Measurements from ENCODE around the gene ZNF326.
A peak's percentile ranks its signal among the peaks of the same experiment; 100 is the strongest.

Gene ZNF326

GRCh38 chr1:89994805-89995597, at the start of gene ZNF326:
Gene ZNF326, plus strand, starts transcription at chr1:89995110. Its CDS starts 148 bp downstream, at chr1:89995258.
- peak; percentile 97 for DNase-seq

- DNase-seq: peak; percentile 31
These were observed 48.9 kb upstream of the ZNF326 start for GRCh38 chr1:89945852-89946476.

DNA sequence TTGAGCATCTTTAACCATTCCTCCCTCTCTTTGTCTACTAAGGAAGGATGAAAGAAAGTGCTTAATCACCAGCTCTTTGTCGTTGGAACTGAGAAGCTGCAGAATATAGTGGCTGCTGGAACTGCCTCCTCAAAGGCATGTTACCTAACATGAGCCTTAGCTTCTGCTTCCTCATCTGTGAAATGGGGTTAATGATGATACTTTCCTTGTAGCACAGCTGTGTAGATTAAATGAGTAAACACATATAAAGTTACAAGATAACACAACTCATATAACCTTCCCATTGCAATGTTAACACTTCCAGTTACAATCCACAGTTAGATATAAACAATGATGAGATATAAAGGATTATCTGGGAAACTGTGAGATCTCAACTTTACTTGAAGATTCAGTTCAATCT, 48.4 kb upstream of the ZNF326 start:
- no peak for DNase-seq

DNA sequence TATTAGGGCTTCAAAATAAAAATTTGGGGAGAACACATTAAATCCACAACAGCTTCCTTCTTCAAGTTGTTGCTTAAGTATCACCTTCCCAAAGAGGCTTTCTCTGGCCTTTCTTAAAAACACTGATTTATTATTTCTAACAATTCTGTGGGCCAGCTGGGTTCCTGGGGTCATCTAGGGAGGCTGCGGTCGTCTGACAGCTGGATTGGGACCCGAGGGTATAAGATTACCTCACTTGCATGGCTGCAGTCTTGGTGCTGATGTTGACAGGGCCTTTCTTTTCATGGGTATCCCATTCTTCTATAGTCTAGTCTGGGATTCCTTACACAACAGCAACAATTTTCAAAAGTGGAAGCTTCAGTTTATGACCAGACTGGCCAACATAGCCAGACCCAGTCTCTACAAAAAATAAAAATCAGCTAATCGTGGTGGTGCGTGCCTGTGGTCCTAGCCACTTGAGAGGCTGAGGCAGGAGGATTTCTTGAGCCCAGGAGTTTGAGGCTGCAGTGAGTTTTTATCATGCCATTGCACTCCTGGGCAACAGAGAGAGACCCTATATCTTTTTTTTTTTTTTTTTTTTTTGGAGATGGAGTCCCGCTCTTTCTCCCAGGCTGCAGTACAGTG, 46.1 kb upstream of the ZNF326 start:
- DNase-seq: no peak

- DNase-seq: no peak
These were observed 44.8 kb upstream of the ZNF326 start for GRCh38 chr1:89949991-89950624.

GRCh38 chr1:89950703-89951102, 44.2 kb upstream of the ZNF326 start:
- no peak for DNase-seq

DNA sequence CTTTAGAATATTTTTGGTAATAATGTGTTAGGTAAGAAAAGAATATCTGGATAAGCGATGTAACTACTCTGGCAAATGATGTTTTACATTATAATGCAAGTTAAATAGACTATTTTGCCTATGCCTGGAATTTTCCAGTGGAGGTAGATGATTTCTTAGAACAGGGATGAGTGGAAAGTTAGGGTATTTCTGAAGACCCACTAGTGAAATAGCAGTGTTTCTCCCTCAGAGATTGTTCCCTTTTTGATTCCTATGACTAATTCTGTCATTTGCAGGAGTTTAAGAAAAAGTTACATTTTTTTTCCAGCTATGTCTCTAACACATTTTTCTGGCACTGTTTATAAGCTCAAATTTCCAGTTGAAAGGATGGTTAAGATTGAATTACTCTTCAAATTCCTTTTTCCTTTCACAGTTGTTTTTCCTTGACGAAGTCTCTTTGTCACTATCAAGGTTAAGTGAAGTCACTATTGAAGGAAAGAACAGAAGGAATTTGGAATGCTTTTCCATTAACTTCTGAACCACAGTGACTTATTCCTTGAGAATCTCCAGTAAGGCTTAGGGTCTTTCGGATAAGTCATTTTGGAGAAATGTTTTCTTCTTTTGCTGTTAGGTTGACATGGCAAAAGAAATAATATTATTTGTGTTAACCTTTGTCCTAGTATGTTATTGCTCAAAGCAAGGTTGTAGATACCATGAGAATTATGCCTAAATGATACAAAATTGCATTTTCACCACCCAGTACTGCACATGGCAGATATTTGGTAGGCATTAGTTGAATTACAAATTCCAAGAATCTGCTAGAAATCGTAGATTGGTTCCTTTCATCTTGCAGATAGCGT, 42.9 kb upstream of the ZNF326 start:
- no peak for DNase-seq

DNA sequence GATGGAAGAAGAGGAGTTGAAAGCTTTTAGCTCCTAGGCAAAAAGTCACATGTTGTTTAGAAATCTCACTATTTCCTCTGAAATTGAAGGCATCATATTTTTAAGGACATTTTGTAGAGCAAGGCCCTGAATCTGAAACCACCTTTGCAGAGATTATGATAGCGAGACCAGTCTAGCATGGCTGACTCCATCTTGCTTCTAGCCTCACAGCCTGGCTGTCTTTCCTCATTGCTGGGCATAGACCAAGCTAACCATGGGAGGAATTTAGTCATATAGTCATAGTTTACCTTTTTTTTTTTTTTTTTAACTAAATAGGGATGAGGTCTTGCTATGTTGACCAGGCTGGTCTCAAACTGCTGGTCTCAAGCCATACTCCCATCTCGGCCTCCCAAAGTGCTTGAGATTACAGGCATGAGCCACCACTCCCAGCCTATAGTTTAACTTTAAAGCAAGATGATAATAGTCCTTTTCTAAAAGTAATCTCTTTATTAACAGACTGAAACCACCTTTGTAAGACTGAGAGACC, 42.2 kb upstream of the ZNF326 start:
- no peak for DNase-seq

DNA sequence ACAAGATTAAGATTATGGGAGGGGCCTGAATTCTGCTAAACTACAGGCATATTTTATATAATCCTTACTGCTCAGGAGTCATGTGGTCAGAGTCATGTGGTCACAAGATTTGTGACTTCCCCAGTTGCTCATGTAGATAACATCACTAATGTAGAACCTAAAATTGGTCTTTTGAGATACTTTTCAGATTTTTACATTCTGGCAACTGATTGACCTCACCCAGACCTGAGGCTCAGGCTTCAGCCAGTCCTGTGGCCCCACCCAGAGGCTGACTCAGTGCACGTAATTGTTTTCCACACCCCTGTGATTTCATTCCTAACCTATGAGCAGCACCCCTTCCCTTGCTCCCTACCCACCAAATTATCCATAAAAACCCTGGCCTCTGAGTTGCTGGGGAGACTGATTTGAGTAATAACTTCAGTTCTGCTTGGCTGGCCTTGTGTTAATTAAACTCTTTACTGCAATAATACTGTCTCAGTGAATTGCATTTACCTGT, 41.7 kb upstream of the ZNF326 start:
- DNase-seq: peak; percentile 42

- no peak for DNase-seq
These were observed 41.0 kb upstream of the ZNF326 start for GRCh38 chr1:89953929-89954328.

- DNase-seq: no peak
These were observed 40.5 kb upstream of the ZNF326 start for GRCh38 chr1:89954401-89954800.

- DNase-seq: no peak
These were observed 39.4 kb upstream of the ZNF326 start for GRCh38 chr1:89955311-89956205.

DNA sequence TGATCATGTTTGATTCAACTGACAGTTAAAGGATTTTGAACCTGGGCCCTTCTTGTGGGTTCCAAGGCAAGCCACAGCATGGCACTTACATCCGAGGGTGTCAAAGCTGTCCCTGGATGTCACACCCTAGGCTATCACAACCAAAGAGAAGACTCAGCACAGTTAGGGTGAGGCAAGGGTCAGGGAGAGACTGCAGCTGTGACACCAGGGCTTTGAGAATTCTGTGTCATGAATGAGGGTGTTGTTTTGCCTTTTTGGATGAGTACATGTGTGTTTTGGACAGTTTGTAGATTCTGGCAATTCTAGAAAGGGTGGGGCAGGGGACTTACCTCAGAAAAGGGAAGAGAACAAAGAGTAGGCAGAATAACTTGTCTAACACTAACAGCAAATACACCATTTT, 37.8 kb upstream of the ZNF326 start:
- DNase-seq: peak; percentile 13

GRCh38 chr1:89958851-89959654, 35.9 kb upstream of the ZNF326 start:
- DNase-seq: no peak

- DNase-seq: no peak
These were observed 35.2 kb upstream of the ZNF326 start for GRCh38 chr1:89959719-89960118.

GRCh38 chr1:89962024-89962741, 32.7 kb upstream of the ZNF326 start:
- DNase-seq: no peak

DNA sequence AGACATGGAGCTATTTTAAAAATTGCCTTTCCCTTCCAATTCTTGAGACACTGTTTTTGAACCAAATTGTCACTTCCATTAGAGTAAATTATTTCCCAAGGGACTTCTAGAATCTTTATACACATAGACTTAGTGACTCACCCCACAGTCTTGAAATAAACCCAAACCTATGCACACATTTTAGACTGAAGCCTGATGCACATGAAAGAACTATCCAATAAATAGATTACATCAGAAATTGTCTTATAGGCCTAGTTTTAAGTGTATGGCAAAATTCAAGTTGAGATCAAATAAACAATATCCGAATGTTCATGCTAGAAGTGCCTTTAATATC, 32.2 kb upstream of the ZNF326 start:
- no peak for DNase-seq

DNA sequence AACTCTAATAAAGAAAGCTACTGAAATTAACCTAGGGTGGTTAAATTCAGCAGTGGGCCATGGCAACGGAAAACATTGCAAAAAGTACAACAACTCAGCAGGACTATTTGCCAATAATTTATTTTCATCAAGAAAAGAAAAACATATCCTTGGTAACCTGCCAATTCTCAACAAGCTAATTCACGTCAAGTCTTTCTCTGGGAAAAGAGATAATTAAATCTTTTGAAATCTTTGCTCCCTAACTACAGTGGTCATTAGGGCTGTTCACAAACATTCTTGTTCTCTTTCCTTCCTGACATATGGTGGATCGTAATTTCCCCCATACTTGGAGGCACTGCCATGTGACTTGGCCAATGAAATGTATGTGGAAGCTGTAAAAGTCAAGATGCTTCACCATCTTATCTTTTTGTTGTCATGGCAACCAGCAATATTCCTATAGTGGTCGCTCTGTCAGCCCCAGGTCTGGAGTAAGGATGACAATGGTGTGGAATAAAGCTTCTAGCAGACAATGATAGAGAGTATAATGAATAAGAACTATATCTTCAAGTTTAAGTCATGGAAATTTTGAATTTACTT, 29.6 kb upstream of the ZNF326 start:
- no peak for DNase-seq

DNA sequence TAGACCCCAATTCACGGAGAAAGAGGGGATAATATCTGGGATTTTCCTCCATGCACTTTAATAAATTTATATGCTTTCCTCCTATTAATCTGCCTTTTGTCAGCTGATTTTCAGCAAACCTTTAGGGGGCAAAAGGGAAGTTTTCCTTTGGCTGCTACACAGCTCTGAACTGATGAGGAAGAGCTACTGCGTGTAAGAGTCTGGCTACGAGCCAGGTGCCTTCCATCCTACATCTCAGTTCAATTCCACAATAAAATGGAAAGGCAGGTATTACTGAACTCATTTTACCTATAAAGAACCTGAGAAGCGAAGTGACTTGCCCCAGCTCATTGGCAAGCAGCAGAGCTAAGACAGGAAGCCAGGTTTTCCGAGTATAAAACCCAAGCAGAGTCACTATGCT, 28.3 kb upstream of the ZNF326 start:
- DNase-seq: no peak
